ENCODE data around the gene PDE4D. TPM values are rescaled to one million over a fixed set of nuclear protein-coding genes. Genes with fewer than 3 reads are reported as not detected.

PDE4D gene
- total RNA-seq, 1 experiment from 2014 or later = 11.6 TPM

GRCh38 chr5:59504043-59504442 is 389.5 kb downstream of the PDE4D start:
- TF ChIP-seq, protein P1, sequence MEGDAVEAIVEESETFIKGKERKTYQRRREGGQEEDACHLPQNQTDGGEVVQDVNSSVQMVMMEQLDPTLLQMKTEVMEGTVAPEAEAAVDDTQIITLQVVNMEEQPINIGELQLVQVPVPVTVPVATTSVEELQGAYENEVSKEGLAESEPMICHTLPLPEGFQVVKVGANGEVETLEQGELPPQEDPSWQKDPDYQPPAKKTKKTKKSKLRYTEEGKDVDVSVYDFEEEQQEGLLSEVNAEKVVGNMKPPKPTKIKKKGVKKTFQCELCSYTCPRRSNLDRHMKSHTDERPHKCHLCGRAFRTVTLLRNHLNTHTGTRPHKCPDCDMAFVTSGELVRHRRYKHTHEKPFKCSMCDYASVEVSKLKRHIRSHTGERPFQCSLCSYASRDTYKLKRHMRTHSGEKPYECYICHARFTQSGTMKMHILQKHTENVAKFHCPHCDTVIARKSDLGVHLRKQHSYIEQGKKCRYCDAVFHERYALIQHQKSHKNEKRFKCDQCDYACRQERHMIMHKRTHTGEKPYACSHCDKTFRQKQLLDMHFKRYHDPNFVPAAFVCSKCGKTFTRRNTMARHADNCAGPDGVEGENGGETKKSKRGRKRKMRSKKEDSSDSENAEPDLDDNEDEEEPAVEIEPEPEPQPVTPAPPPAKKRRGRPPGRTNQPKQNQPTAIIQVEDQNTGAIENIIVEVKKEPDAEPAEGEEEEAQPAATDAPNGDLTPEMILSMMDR (IDR thresholded peaks at IDR 0.05; ENCODE audit: unreplicated experiment) = no peak
- intact Hi-C loops (cut with micrococcal nuclease; ENCODE audit: unreplicated experiment) = no loop called here
- no peak for DNase-seq
- no peak overlapping the region for H3K4me3 Mint-ChIP-seq (ENCODE audit: low read depth, unreplicated experiment)
- CTCF ChIA-PET = interaction anchor here (0.5 kb wide), 1 partner anchor 612 kb away, joined by 5 read pairs; no protein-coding TSS in a partner anchor
- H3K9me3 Mint-ChIP-seq (ENCODE audit: low read depth, unreplicated experiment) = no peaks in the 10 kb centered on the region
- H3K27ac Mint-ChIP-seq (ENCODE audit: unreplicated experiment) = no peak overlapping the region
- H3K27me3 Mint-ChIP-seq (ENCODE audit: unreplicated experiment) = no peaks in the 10 kb centered on the region
- H3K4me1 Mint-ChIP-seq (ENCODE audit: low read depth, unreplicated experiment) = no peaks in the 10 kb centered on the region
- no peaks in the 10 kb centered on the region for H3K36me3 Mint-ChIP-seq (ENCODE audit: insufficient read depth, unreplicated experiment)
- BruUV-seq (replicated peaks) = no TSS peak

DNA sequence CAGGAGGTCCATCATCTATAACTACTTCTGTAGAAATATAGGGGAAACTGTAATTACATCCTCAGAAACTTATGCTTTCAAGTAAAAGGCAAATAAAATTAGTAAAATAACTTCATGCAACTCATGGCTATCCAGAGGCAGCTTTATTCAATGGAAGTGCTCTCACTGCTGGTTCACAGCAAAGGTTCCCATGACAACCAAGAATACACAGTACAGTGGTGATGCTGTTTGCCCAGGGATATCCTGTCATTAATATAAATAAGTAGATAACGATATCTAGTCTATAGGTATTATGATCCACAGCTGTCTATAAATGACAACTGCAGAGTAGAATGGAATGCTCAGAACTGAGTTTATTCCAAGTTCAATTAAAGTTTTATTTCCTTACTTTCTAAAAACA is 390.3 kb downstream of the PDE4D start:
- no TSS peak for BruUV-seq (replicated peaks)
- CTCF ChIA-PET = interaction anchor here (0.6 kb wide), 1 partner anchor 158 kb away, joined by 4 read pairs; no protein-coding TSS in a partner anchor
- no peak overlapping the region for H3K27ac Mint-ChIP-seq (ENCODE audit: unreplicated experiment)
- intact Hi-C loops (cut with micrococcal nuclease; ENCODE audit: unreplicated experiment) = no loop called here
- H3K27me3 Mint-ChIP-seq (ENCODE audit: unreplicated experiment) = no peaks in the 10 kb centered on the region
- H3K4me3 Mint-ChIP-seq (ENCODE audit: low read depth, unreplicated experiment) = no peak overlapping the region
- TF ChIP-seq, protein P1 (IDR thresholded peaks at IDR 0.05; ENCODE audit: unreplicated experiment) = no peak
- H3K36me3 Mint-ChIP-seq (ENCODE audit: insufficient read depth, unreplicated experiment) = no peaks in the 10 kb centered on the region
- no peak for DNase-seq
- no peaks in the 10 kb centered on the region for H3K4me1 Mint-ChIP-seq (ENCODE audit: low read depth, unreplicated experiment)
- H3K9me3 Mint-ChIP-seq (ENCODE audit: low read depth, unreplicated experiment) = no peaks in the 10 kb centered on the region

GRCh38 chr5:59501316-59501715 is 392.2 kb downstream of the PDE4D start:
- Mint-ChIP-seq H3K36me3 (ENCODE audit: insufficient read depth, unreplicated experiment) (no peaks in the 10 kb centered on the region), H3K4me1 (ENCODE audit: low read depth, unreplicated experiment) (no peaks in the 10 kb centered on the region), H3K9me3 (ENCODE audit: low read depth, unreplicated experiment) (no peaks in the 10 kb centered on the region), H3K27me3 (ENCODE audit: unreplicated experiment) (no peaks in the 10 kb centered on the region), H3K4me3 (ENCODE audit: low read depth, unreplicated experiment) (no peak overlapping the region), H3K27ac (ENCODE audit: unreplicated experiment) (no peak overlapping the region)
- no TSS peak for BruUV-seq (replicated peaks)
- DNase-seq = no peak
- TF ChIP-seq, protein P1 (IDR thresholded peaks at IDR 0.05; ENCODE audit: unreplicated experiment) = no peak
- intact Hi-C loops (cut with micrococcal nuclease; ENCODE audit: unreplicated experiment) = no loop called here
- CTCF ChIA-PET = no interaction called here

GRCh38 chr5:59500014-59500413 is 393.5 kb downstream of the PDE4D start:
- Mint-ChIP-seq H3K4me1 (ENCODE audit: low read depth, unreplicated experiment) (no peaks in the 10 kb centered on the region), H3K36me3 (ENCODE audit: insufficient read depth, unreplicated experiment) (no peaks in the 10 kb centered on the region), H3K4me3 (ENCODE audit: low read depth, unreplicated experiment) (no peak overlapping the region), H3K27ac (ENCODE audit: unreplicated experiment) (no peak overlapping the region), H3K9me3 (ENCODE audit: low read depth, unreplicated experiment) (no peaks in the 10 kb centered on the region), H3K27me3 (ENCODE audit: unreplicated experiment) (no peaks in the 10 kb centered on the region)
- no TSS peak for BruUV-seq (replicated peaks)
- TF ChIP-seq, protein P1 (IDR thresholded peaks at IDR 0.05; ENCODE audit: unreplicated experiment) = no peak
- CTCF ChIA-PET = no interaction called here
- no peak for DNase-seq
- intact Hi-C loops (cut with micrococcal nuclease; ENCODE audit: unreplicated experiment) = no loop called here

Measured in Calu3 (cell line).